MCF 10A (cell line): Measurements from ENCODE around the gene GREB1L. TPM values are rescaled to one million over a fixed set of nuclear protein-coding genes. Genes with fewer than 3 reads are reported as not detected.

ENCODE experiments used
- BruUV-seq: library from RNA; stranded (reverse); fragments of 400-500 nt; replicated peaks from 2 replicates; lab custom pipeline; 2021; lab: Mats Ljungman, UMichigan
- CTCF ChIA-PET: fragments of 300-600 bp; sonication (Branson Sonifier 250); formaldehyde crosslinking; extraction: SDS; loops from one replicate; lab custom pipeline; 2021; ENCODE audit warnings: antibody characterized with exemption, inconsistent platforms; lab: Yijun Ruan, JAX
- POLR2A ChIA-PET: fragments of 300-600, 350-650 bp; sonication (Branson Sonifier 250); formaldehyde crosslinking; extraction: SDS; loops from one replicate; lab custom pipeline; 2020; ENCODE audit warnings: antibody characterized with exemption, inconsistent platforms; lab: Yijun Ruan, JAX
- DNase-seq: peaks from one replicate; pipeline ENCODE4 v3.0.0-alpha.2; 2018; ENCODE audit not compliant: unreplicated experiment
- H3K27ac Mint-ChIP-seq: one replicate; pipeline ENCODE4 v1.8.0; 2022; ENCODE audit warnings: mild to moderate bottlenecking, low read depth, mixed read lengths; ENCODE audit not compliant: unreplicated experiment
- H3K27me3 Mint-ChIP-seq: one replicate; pipeline ENCODE4 v1.8.0; 2022; ENCODE audit warnings: mixed read lengths; ENCODE audit not compliant: insufficient read depth, unreplicated experiment
- H3K36me3 Mint-ChIP-seq: one replicate; pipeline ENCODE4 v1.8.0; 2022; ENCODE audit warnings: mild to moderate bottlenecking, moderate library complexity, mixed read lengths; ENCODE audit not compliant: insufficient read depth, unreplicated experiment
- H3K4me1 Mint-ChIP-seq: one replicate; pipeline ENCODE4 v1.8.0; 2022; ENCODE audit warnings: mixed read lengths; ENCODE audit not compliant: insufficient read depth, unreplicated experiment
- H3K4me3 Mint-ChIP-seq: one replicate; pipeline ENCODE4 v1.8.0; 2022; ENCODE audit warnings: mild to moderate bottlenecking, moderate library complexity, mixed read lengths; ENCODE audit not compliant: unreplicated experiment
- H3K9me3 Mint-ChIP-seq: one replicate; pipeline ENCODE4 v1.8.0; 2022; ENCODE audit warnings: mixed read lengths; ENCODE audit not compliant: unreplicated experiment
- intact Hi-C: fragments of 100-400 bp; cut with micrococcal nuclease; formaldehyde crosslinking; loops from 2 replicates; pipeline ENCODE4 v1.14.1; 2022
- total RNA-seq: library from RNA; stranded (reverse); gene quantifications from 2 replicates; pipeline ENCODE4 v1.2.3, GENCODE V29; 2022
- TF ChIP-seq, protein P1 (sequence below): fragments of 200-600 bp; IDR thresholded peaks from one replicate; pipeline ENCODE4 v1.8.0; 2022; ENCODE audit warnings: antibody characterized with exemption, mild to moderate bottlenecking; ENCODE audit not compliant: unreplicated experiment

Gene GREB1L
- total RNA-seq, 1 experiment from 2014 or later = 9.4 TPM

GRCh38 chr18:21196426-21196825, 45.6 kb upstream of the GREB1L start:
- CTCF ChIA-PET = interaction anchor here (0.6 to 10.2 kb wide), 7 partner anchors 9 to 574 kb away, joined by 3 to 192 read pairs (median 4); no protein-coding TSS in a partner anchor
- no TSS peak for BruUV-seq
- Mint-ChIP-seq H3K27ac (no peak overlapping the region), H3K4me1 (peaks cover 4% of the 10 kb centered on the region), H3K27me3 (peaks cover 24% of the 10 kb centered on the region), H3K36me3 (no peaks in the 10 kb centered on the region), H3K4me3 (no peak overlapping the region), H3K9me3 (no peaks in the 10 kb centered on the region)
- no peak for DNase-seq
- TF ChIP-seq, protein P1, sequence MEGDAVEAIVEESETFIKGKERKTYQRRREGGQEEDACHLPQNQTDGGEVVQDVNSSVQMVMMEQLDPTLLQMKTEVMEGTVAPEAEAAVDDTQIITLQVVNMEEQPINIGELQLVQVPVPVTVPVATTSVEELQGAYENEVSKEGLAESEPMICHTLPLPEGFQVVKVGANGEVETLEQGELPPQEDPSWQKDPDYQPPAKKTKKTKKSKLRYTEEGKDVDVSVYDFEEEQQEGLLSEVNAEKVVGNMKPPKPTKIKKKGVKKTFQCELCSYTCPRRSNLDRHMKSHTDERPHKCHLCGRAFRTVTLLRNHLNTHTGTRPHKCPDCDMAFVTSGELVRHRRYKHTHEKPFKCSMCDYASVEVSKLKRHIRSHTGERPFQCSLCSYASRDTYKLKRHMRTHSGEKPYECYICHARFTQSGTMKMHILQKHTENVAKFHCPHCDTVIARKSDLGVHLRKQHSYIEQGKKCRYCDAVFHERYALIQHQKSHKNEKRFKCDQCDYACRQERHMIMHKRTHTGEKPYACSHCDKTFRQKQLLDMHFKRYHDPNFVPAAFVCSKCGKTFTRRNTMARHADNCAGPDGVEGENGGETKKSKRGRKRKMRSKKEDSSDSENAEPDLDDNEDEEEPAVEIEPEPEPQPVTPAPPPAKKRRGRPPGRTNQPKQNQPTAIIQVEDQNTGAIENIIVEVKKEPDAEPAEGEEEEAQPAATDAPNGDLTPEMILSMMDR = no peak
- POLR2A ChIA-PET = interaction anchor here (1.2 to 2.0 kb wide), 2 partner anchors 246 to 404 kb away, joined by 3 to 11 read pairs; partner anchors contain the start of gene ESCO1
- intact Hi-C loops = loop anchor here (10.0 kb wide), 2 partner anchors 408 to 658 kb away; partner anchors contain the start of gene ESCO1

- BruUV-seq = no TSS peak
- POLR2A ChIA-PET = no interaction called here
- no peaks in the 10 kb centered on the region for H3K27me3 Mint-ChIP-seq
- DNase-seq = peak; percentile 35
- TF ChIP-seq, protein P1 = no peak
- no peaks in the 10 kb centered on the region for H3K36me3 Mint-ChIP-seq
- CTCF ChIA-PET = interaction anchor here (0.9 kb wide), 1 partner anchor 242 kb away, joined by 3 read pairs; no protein-coding TSS in a partner anchor
- intact Hi-C loops = no loop called here
- H3K27ac Mint-ChIP-seq = no peak overlapping the region
- no peak overlapping the region for H3K4me3 Mint-ChIP-seq
- no peaks in the 10 kb centered on the region for H3K9me3 Mint-ChIP-seq
- no peaks in the 10 kb centered on the region for H3K4me1 Mint-ChIP-seq
Measured at GRCh38 chr18:21203126-21203525, 38.9 kb upstream of the GREB1L start.

- intact Hi-C loops = no loop called here
- Mint-ChIP-seq H3K27me3 (no peaks in the 10 kb centered on the region), H3K4me1 (no peaks in the 10 kb centered on the region), H3K4me3 (no peak overlapping the region), H3K9me3 (no peaks in the 10 kb centered on the region), H3K27ac (no peak overlapping the region), H3K36me3 (no peaks in the 10 kb centered on the region)
- TF ChIP-seq, protein P1 = no peak
- no peak for DNase-seq
- no TSS peak for BruUV-seq
- POLR2A ChIA-PET = no interaction called here
- CTCF ChIA-PET = interaction anchor here (0.9 to 1.5 kb wide), 2 partner anchors 9 to 241 kb away, joined by 3 to 4 read pairs; no protein-coding TSS in a partner anchor
Measured at GRCh38 chr18:21203542-21204241, 38.3 kb upstream of the GREB1L start.

- no peak overlapping the region for H3K4me3 Mint-ChIP-seq
- no TSS peak for BruUV-seq
- TF ChIP-seq, protein P1 = no peak
- H3K27ac Mint-ChIP-seq = no peak overlapping the region
- H3K36me3 Mint-ChIP-seq = no peaks in the 10 kb centered on the region
- H3K27me3 Mint-ChIP-seq = no peaks in the 10 kb centered on the region
- no peak for DNase-seq
- intact Hi-C loops = no loop called here
- H3K4me1 Mint-ChIP-seq = no peaks in the 10 kb centered on the region
- ChIA-PET POLR2A (interaction anchor here (0.6 kb wide), 1 partner anchor 236 kb away, joined by 4 read pairs; no protein-coding TSS in a partner anchor), CTCF (interaction anchor here (0.6 to 1.7 kb wide), 2 partner anchors 9 to 42 kb away, joined by 3 to 5 read pairs; no protein-coding TSS in a partner anchor)
- H3K9me3 Mint-ChIP-seq = no peaks in the 10 kb centered on the region
Measured at GRCh38 chr18:21205695-21206094, 36.3 kb upstream of the GREB1L start.
